ENCODE results near the gene MPPED2. TPM values are rescaled to one million over a fixed set of nuclear protein-coding genes. Genes with fewer than 3 reads are reported as not detected.

MPPED2 gene
- total and polyA plus RNA-seq, 10 of the 15 experiments (the other 5 are each of a cell fraction or from before 2014, with no cell fraction given), result not detected

DNA sequence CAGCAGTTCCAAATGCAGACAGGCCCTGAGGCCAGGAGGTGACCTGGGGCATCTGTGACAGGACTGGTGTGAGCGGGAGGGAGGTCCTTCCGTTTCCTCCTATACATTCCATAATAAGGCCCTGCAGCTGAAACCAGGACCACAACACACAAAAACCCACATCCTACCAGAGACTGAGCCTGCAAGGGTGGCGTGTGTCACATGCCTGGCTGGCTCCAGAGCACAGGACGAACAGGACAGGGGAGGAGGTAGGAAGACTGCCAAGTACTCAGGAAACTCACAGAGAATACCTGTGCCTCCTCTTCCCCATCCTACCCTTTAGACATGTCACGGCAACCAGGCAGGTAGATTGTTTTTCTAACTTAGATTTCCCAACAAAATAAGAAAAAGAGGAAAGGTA lies 159.4 kb downstream of the MPPED2 start:
- SMC1A ChIA-PET (ENCODE audit: uncharacterized antibody, unreplicated experiment), result no interaction called here
- H3K9ac ChIP-seq (ENCODE audit: control insufficient read depth, insufficient read depth, low read length), result no peak overlapping the region
- no peaks in the 10 kb centered on the region for H3K4me1 ChIP-seq (ENCODE audit: control insufficient read depth, insufficient read depth, low read length)
- POLR2A ChIA-PET, result no interaction called here
- no peaks in the 10 kb centered on the region for H3K79me2 ChIP-seq (ENCODE audit: control insufficient read depth, insufficient read depth, low read length)
- no peak overlapping the region for H2AFZ ChIP-seq (ENCODE audit: control insufficient read depth, low read depth, low read length)
- intact Hi-C loops (cut with micrococcal nuclease; ENCODE audit: unreplicated experiment) (no loop called here), in situ Hi-C loops (cut with MboI) (no loop called here)
- CTCF ChIA-PET, result no interaction called here
- no peaks in the 10 kb centered on the region; a peak in 2 of 4 replicates for H3K27me3 ChIP-seq (replicated peaks in 1 of 2; ENCODE audit: control insufficient read depth in 2 of 2, insufficient read depth in 2 of 2, low read length in 1 of 2)
- TF ChIP-seq RUNX3 (IDR thresholded peaks at IDR 0.05; ENCODE audit: low read length) (no peak), KDM1A (IDR thresholded peaks at IDR 0.05; ENCODE audit: borderline replicate concordance) (no peak), TAF1 (IDR thresholded peaks at IDR 0.05; ENCODE audit: borderline replicate concordance, low read depth, low read length) (no peak), NR2F1 (conservative IDR thresholded peaks at IDR 0.05) (no peak)
- TF ChIP-seq, protein P1, sequence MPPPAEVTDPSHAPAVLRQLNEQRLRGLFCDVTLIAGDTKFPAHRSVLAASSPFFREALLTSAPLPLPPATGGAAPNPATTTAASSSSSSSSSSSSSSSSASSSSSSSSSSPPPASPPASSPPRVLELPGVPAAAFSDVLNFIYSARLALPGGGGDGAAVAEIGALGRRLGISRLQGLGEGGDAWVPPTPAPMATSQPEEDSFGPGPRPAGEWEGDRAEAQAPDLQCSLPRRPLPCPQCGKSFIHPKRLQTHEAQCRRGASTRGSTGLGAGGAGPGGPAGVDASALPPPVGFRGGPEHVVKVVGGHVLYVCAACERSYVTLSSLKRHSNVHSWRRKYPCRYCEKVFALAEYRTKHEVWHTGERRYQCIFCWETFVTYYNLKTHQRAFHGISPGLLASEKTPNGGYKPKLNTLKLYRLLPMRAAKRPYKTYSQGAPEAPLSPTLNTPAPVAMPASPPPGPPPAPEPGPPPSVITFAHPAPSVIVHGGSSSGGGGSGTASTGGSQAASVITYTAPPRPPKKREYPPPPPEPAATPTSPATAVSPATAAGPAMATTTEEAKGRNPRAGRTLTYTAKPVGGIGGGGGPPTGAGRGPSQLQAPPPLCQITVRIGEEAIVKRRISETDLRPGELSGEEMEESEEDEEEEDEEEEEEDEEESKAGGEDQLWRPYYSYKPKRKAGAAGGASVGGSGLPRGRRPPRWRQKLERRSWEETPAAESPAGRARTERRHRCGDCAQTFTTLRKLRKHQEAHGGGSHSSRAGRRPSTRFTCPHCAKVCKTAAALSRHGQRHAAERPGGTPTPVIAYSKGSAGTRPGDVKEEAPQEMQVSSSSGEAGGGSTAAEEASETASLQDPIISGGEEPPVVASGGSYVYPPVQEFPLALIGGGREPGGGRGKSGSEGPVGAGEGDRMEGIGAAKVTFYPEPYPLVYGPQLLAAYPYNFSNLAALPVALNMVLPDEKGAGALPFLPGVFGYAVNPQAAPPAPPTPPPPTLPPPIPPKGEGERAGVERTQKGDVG (CRISPR knock-in tag; IDR thresholded peaks at IDR 0.05), result no peak
- TF ChIP-seq, protein P2, sequence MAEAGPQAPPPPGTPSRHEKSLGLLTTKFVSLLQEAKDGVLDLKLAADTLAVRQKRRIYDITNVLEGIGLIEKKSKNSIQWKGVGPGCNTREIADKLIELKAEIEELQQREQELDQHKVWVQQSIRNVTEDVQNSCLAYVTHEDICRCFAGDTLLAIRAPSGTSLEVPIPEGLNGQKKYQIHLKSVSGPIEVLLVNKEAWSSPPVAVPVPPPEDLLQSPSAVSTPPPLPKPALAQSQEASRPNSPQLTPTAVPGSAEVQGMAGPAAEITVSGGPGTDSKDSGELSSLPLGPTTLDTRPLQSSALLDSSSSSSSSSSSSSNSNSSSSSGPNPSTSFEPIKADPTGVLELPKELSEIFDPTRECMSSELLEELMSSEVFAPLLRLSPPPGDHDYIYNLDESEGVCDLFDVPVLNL (IDR thresholded peaks at IDR 0.05; ENCODE audit: low read depth, low read length), result no peak
- no peaks in the 10 kb centered on the region for H3K36me3 ChIP-seq (ENCODE audit: control insufficient read depth in 2 of 2, insufficient read depth in 2 of 2, low read length in 1 of 2)
- H3K4me3 ChIP-seq, result no peak overlapping the region
- no peaks in the 10 kb centered on the region for H4K20me1 ChIP-seq (ENCODE audit: control insufficient read depth, insufficient read depth)
- DNase-seq (ENCODE audit: low read depth, low spot score) (no peak), ATAC-seq (no peak), FAIRE-seq (no peak)
- no TSS peak for BruUV-seq (replicated peaks)
- RAD21 ChIA-PET (ENCODE audit: unreplicated experiment), result no interaction called here
- 21% methylated on average over 5 of the region's 5 CpGs for WGBS (ENCODE audit: insufficient coverage, insufficient replicate concordance, low lambda C conversion rate, missing lambda C conversion rate)
- H3K9me3 ChIP-seq (replicated peaks; ENCODE audit: control insufficient read depth, insufficient read depth, low read length), result no peaks in the 10 kb centered on the region
- H3K27ac ChIP-seq (ENCODE audit: control insufficient read depth, insufficient read depth), result no peak overlapping the region
- no peak overlapping the region for H3K4me2 ChIP-seq (ENCODE audit: control insufficient read depth, insufficient read depth)

Measured in GM12878 (cell line).